HuH-7.5 (cell line): ENCODE data around the gene MARS2.
A peak's percentile ranks its signal among the peaks of the same experiment; 100 is the strongest.
"Not testable (repeated sequence)": the region's sequence is repeated elsewhere in the genome, so short reads cannot be mapped to it uniquely, and the experiment has no call there.

ENCODE experiments used
- DNase-seq: peaks from one replicate; pipeline ENCODE4 v3.0.0; 2011; ENCODE audit warnings: low spot score

Gene MARS2

DNA sequence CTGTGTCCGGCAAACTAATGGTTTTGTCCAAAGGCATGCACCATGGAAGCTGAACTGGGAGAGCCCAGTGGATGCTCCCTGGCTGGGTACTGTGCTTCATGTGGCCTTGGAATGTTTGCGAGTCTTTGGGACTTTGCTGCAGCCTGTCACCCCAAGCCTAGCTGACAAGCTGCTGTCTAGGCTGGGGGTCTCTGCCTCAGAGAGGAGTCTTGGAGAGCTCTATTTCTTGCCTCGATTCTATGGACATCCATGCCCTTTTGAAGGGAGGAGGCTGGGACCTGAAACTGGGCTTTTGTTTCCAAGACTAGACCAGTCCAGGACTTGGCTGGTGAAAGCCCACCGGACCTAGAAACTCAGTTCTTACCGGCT is 1.7 kb downstream of the MARS2 start:
- no peak for DNase-seq

DNA sequence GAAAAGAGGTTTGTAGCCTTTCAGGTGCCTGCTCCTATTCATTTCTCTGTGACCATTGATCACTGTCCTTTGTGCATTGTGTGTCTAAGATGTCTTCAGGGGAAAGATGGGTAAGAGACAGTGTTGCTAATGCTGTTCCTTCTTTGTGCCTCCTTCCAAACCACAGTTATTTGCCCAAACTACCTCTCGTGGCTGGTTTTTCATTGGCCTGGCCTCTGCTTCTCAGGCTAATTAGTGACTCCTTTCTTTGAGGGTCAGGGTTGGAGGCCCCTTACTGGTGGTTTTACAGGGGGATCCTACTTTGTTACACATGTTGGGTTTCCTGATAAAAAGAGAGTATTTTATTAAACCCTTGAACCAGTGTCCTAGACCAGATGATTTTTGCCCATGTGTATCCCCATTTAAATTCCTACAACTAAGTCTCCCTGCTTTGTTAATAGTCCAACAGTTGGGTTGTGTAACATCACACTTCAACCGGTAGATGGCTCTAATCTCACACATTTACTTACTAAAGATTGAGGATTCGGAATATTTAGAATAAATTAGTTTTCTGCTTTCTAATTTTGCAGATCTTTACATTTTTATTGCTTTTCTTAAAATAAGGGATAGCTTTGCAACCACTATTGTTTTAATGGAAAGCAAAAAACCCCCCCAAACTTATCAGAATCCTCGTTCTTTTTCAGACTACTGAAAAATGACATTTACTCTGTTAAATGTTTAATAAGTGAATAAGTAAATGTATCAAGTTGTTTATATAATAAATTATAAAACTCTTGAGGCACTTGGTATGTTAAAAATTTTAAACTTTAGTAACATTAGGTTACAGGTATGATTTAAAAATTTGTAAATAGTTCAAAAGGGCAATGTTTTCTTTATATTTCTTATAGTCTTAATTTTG is 2.4 kb downstream of the MARS2 start:
- peak; percentile 25 for DNase-seq

DNA sequence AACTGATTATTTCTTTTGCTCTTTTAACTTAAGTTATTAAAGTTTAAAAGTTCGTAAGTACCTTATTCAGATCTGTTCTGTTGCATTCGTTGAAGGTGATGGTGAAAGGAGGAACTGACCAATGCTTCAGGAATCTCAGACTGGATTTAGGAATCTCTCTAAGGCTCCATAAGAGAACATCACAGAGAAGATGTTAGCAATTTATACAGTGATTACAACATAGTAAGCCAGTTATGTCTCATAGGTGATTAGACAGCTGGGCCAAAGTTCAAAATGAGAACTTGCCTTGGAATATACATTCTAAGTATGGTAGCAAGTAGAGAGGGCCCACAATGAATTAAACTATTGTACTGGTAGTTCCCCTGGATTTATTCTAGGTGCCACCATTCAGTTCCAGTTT is 3.2 kb downstream of the MARS2 start:
- no peak for DNase-seq

DNA sequence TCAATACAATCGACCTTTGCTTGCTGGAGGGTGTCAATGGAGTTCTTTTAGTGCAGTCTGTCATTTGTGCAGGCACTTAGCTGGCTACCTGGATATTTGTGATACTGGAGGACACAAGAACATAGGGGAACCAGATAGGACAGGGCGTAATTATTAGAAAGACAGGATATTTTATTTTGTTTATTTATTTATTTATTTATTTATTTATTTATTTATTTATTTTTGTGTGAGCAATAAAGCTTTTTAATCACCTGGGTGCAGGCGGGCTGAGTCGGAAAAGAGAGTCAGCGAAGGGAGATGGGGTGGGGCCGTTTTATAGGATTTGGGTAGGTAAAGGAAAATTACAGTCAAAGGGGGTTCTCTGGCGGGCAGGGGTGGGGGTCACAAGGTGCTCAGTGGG is 4.0 kb downstream of the MARS2 start:
- not testable (repeated sequence) for DNase-seq

DNA sequence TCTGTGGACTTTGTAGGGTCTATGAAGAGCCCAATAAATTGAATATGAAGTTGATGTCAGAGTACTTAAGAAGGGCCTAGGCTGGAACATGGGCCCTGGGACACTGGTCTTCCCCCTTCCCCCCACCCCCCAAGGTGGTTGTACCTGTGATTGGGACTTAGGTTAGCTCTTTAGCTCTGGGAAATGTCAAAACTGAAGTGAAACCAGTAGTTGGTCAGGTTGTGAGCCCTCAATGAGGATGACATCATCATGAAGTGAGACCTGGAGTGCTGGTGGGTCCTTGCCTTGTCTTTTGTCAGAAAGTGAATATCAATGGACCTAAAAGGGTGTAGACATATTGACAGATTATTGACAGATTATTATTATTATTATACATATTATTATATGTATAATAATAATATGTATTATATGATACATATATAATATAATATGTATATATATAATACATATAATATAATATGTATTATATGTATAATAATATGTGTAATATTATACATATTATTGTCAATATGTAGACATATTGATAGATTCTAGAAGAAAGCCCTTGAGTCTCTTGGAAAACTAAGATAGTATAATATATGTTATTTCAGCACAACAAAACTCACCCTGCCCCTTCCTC is 5.4 kb downstream of the MARS2 start:
- DNase-seq: no peak

DNA sequence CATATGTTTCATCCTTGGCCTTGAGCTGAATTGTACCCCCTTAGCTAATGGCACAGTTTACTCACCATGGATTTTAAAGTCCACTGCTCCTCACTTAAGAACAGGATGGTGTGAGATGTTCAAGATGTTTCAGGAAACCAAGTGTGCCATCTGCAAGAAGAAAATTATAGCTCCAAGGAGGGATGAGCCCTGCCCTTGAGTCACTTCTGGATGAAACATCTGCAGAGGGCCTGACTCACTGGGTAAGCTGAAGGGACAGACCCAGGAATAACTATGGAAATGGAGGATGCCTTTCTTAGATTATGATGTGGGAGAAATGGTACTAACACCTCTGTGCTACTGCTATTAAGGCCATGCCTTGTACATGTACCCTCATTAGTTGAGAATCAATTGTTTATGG is 6.4 kb downstream of the MARS2 start:
- no peak for DNase-seq

DNA sequence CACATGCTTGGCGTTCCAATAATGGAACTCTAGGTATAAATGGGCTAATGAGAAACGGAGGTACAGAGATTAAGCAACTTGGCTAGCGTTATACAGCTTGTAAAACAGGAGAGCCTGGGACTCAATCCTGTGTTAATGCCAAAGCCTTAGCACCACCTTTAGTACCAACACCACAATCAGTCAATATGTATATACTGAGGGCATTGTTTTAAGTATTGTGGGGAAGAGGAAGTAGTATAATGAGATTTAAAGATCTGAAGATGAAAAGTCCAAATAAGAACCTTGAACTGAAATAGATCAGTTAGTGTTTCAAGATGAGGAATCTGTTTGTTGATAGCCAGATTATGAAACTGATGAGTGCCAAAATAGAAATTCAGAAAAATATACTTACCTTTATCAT is 8.1 kb downstream of the MARS2 start:
- DNase-seq: no peak

DNA sequence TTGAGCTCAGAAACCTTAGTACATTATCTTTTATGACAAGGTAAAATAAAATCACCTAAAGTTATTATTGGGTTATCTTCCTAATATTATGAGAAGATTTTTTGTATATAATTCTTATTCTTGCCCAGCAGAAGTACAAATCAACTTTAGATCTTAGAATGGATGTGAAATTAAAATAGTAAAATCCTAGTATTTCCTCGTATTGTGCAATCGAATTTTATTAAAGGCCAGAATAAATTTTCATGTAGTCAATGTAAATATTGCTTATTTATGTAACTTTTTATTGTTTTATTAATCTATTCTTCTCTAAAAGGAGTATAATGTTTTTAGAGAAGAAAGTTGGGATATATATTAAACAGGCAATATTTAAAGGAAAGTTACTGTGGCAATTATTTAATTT is 12.7 kb downstream of the MARS2 start:
- DNase-seq: no peak

DNA sequence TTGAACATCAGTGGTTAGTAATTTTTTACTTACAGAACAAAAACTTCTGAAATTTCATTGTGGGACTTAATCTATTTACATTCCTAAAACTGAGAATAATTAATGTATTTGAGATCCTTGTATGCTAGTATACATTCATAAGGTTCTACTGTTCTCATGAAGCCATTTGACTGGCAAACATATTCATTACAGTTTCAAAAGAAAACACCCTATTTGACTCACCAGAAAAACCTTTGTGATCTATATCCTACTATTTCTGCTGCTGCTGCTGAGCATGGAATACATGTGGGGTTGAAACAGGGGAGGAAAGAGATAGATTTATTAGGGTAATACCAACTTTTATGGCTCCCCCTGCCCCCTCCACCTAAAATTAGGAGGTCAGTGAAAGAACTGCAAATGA is 21.8 kb downstream of the MARS2 start:
- no peak for DNase-seq

DNA sequence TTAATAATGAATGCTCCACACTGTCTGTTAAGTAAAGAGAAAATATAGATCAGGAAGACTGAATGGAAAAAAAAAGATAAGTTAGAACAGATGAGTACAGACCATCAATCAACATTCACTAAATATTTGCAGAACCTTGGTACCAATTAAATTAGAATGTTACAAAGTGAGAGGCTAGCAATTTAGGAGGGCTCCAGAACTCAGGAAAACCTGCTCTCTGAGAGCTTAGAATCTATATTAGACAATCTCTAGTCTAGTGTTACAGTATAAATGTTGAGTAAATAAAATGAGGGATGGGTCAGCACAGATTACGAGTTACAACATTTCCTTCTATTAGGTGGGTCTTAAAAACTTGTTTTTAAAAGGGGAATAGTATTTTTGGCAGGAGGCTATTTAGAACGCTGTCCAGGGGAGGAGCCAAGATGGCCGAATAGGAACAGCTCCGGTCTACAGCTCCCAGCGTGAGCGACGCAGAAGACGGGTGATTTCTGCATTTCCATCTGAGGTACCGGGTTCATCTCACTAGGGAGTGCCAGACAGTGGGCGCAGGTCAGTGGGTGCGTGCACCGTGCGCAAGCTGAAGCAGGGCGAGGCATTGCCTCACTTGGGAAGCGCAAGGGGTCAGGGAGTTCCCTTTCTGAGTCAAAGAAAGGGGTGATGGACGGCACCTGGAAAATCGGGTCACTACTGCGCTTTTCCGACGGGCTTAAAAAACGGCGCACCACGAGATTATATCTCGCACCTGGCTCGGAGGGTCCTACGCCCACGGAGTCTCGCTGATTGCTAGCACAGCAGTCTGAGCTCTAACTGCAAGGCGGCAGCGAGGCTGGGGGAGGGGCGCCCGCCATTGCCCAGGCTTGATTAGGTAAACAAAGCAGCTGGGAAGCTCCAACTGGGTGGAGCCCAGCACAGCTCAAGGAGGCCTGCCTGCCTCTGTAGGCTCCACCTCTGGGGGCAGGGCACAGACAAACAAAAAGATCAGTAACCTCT is 23.7 kb downstream of the MARS2 start:
- DNase-seq: not testable (repeated sequence)

DNA sequence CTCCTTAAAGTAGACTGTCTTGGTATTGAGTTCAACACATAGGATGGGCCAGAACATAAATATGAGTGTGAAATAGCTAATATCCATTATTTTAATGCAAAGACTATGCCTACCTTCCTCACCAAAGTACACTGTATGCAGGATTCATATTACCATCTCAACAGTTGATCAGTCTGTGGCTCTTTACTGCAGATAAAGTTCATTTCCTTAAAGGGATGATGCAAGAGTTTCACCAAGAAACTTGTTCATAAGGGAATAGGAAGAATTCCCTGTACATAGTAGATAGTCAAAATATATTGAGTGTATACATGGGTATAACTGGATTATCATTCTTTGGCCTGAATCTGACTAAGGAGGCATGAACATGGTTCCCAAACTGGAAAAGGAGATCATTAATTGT is 35.0 kb downstream of the MARS2 start:
- no peak for DNase-seq
